ENCODE data around the gene LRRC4.

The LRRC4 gene

GRCh38 chr7:128068785-128069184 is 37.5 kb upstream of the LRRC4 start:
- Histone ChIP-seq H3K36me3 (ENCODE audit: control insufficient read depth in 1 of 2, insufficient read depth in 2 of 2, low read depth in 1 of 2, low read length in 2 of 2) (peaks cover 11 to 40% of the 10 kb centered on the region in 2 experiments), H3K4me3 (ENCODE audit: insufficient read depth in 1 of 2, low read depth in 1 of 2, low read length in 2 of 2) (no peak overlapping the region), H2BK12ac (ENCODE audit: low read length in 2 of 2) (no peak overlapping the region), H3K4me1 (ENCODE audit: control insufficient read depth, insufficient read depth, low read depth, low read length) (peaks cover 8% of the 10 kb centered on the region), H2BK15ac (ENCODE audit: low read depth, poor library complexity, severe bottlenecking) (no peak overlapping the region), H2BK120ac (ENCODE audit: low read depth, low read length) (no peak overlapping the region), H3K18ac (ENCODE audit: low read depth in 1 of 2, low read length in 2 of 2) (no peak overlapping the region), H3K79me1 (replicated peaks; ENCODE audit: low read length, poor library complexity, severe bottlenecking) (peaks cover 36% of the 10 kb centered on the region), H2AK5ac (ENCODE audit: low read length, severe bottlenecking) (no peak overlapping the region), H4K91ac (ENCODE audit: low read length) (no peak overlapping the region), H4K8ac (ENCODE audit: low read length) (no peak overlapping the region), H3K9me3 (ENCODE audit: control insufficient read depth, low read length) (no peaks in the 10 kb centered on the region), H3K14ac (ENCODE audit: low read length in 2 of 2) (peak overlapping the region in 1 of 2 experiments; percentile 37), H3K23ac (ENCODE audit: low read length in 2 of 2) (peak overlapping the region in 1 of 2 experiments; percentile 77), H3K4ac (ENCODE audit: low read depth in 1 of 2, low read length in 2 of 2) (no peak overlapping the region), H3K9ac (ENCODE audit: low read length) (no peak overlapping the region), H2AFZ (ENCODE audit: low read depth, low read length) (no peak overlapping the region), H2BK5ac (ENCODE audit: low read depth, low read length, poor library complexity, severe bottlenecking) (no peak overlapping the region), H3K27me3 (ENCODE audit: control insufficient read depth in 1 of 2, insufficient read depth in 1 of 2, low read length in 2 of 2) (no peaks in the 10 kb centered on the region), H3K4me2 (ENCODE audit: low read length, poor library complexity, severe bottlenecking) (no peak overlapping the region), H3K27ac (ENCODE audit: low read length, poor library complexity, severe bottlenecking) (no peak overlapping the region)
- no peak for DNase-seq
- 96% methylated on average over 8 of the region's 8 CpGs for WGBS

GRCh38 chr7:128067983-128068382 is 36.7 kb upstream of the LRRC4 start:
- Histone ChIP-seq H3K23ac (ENCODE audit: low read length in 2 of 2) (no peak overlapping the region), H2BK120ac (ENCODE audit: low read depth, low read length) (no peak overlapping the region), H4K91ac (ENCODE audit: low read length) (no peak overlapping the region), H3K4me3 (ENCODE audit: insufficient read depth in 1 of 2, low read depth in 1 of 2, low read length in 2 of 2) (no peak overlapping the region), H4K8ac (ENCODE audit: low read length) (no peak overlapping the region), H2AK5ac (ENCODE audit: low read length, severe bottlenecking) (no peak overlapping the region), H3K79me1 (replicated peaks; ENCODE audit: low read length, poor library complexity, severe bottlenecking) (peaks cover 40% of the 10 kb centered on the region), H2BK5ac (ENCODE audit: low read depth, low read length, poor library complexity, severe bottlenecking) (no peak overlapping the region), H3K9ac (ENCODE audit: low read length) (no peak overlapping the region), H3K4ac (ENCODE audit: low read depth in 1 of 2, low read length in 2 of 2) (no peak overlapping the region), H3K27me3 (ENCODE audit: control insufficient read depth in 1 of 2, insufficient read depth in 1 of 2, low read length in 2 of 2) (no peaks in the 10 kb centered on the region), H3K4me2 (ENCODE audit: low read length, poor library complexity, severe bottlenecking) (no peak overlapping the region), H2AFZ (ENCODE audit: low read depth, low read length) (no peak overlapping the region), H3K36me3 (ENCODE audit: control insufficient read depth in 1 of 2, insufficient read depth in 2 of 2, low read depth in 1 of 2, low read length in 2 of 2) (peaks cover 11 to 42% of the 10 kb centered on the region in 2 experiments), H3K4me1 (ENCODE audit: control insufficient read depth, insufficient read depth, low read depth, low read length) (peaks cover 12% of the 10 kb centered on the region), H2BK12ac (ENCODE audit: low read length in 2 of 2) (no peak overlapping the region), H3K18ac (ENCODE audit: low read depth in 1 of 2, low read length in 2 of 2) (no peak overlapping the region), H2BK15ac (ENCODE audit: low read depth, poor library complexity, severe bottlenecking) (no peak overlapping the region), H3K27ac (ENCODE audit: low read length, poor library complexity, severe bottlenecking) (no peak overlapping the region), H3K14ac (ENCODE audit: low read length in 2 of 2) (no peak overlapping the region), H3K9me3 (ENCODE audit: control insufficient read depth, low read length) (no peaks in the 10 kb centered on the region)
- no peak for DNase-seq
- 92% methylated on average over 5 of the region's 5 CpGs for WGBS

GRCh38 chr7:128066858-128067257 is 35.6 kb upstream of the LRRC4 start:
- peaks cover 11 to 39% of the 10 kb centered on the region in 2 experiments for H3K36me3 ChIP-seq (ENCODE audit: control insufficient read depth in 1 of 2, insufficient read depth in 2 of 2, low read depth in 1 of 2, low read length in 2 of 2)
- H3K79me1 ChIP-seq (replicated peaks; ENCODE audit: low read length, poor library complexity, severe bottlenecking), result peaks cover 40% of the 10 kb centered on the region
- no peak overlapping the region for H3K23ac ChIP-seq (ENCODE audit: low read length in 2 of 2)
- 81% methylated on average over 5 of the region's 5 CpGs for WGBS
- H3K4ac ChIP-seq (ENCODE audit: low read depth in 1 of 2, low read length in 2 of 2), result no peak overlapping the region
- H2BK15ac ChIP-seq (ENCODE audit: low read depth, poor library complexity, severe bottlenecking), result no peak overlapping the region
- H2BK120ac ChIP-seq (ENCODE audit: low read depth, low read length), result no peak overlapping the region
- H3K9me3 ChIP-seq (ENCODE audit: control insufficient read depth, low read length), result no peaks in the 10 kb centered on the region
- no peak overlapping the region for H2AK5ac ChIP-seq (ENCODE audit: low read length, severe bottlenecking)
- H3K9ac ChIP-seq (ENCODE audit: low read length), result no peak overlapping the region
- H3K14ac ChIP-seq (ENCODE audit: low read length in 2 of 2), result no peak overlapping the region
- H3K4me1 ChIP-seq (ENCODE audit: control insufficient read depth, insufficient read depth, low read depth, low read length), result peaks cover 19% of the 10 kb centered on the region
- H2BK5ac ChIP-seq (ENCODE audit: low read depth, low read length, poor library complexity, severe bottlenecking), result no peak overlapping the region
- H4K91ac ChIP-seq (ENCODE audit: low read length), result no peak overlapping the region
- H2AFZ ChIP-seq (ENCODE audit: low read depth, low read length), result no peak overlapping the region
- H3K4me2 ChIP-seq (ENCODE audit: low read length, poor library complexity, severe bottlenecking), result no peak overlapping the region
- no peak overlapping the region for H2BK12ac ChIP-seq (ENCODE audit: low read length in 2 of 2)
- H4K8ac ChIP-seq (ENCODE audit: low read length), result no peak overlapping the region
- H3K18ac ChIP-seq (ENCODE audit: low read depth in 1 of 2, low read length in 2 of 2), result no peak overlapping the region
- DNase-seq, result no peak
- H3K27me3 ChIP-seq (ENCODE audit: control insufficient read depth in 1 of 2, insufficient read depth in 1 of 2, low read length in 2 of 2), result no peaks in the 10 kb centered on the region
- no peak overlapping the region for H3K27ac ChIP-seq (ENCODE audit: low read length, poor library complexity, severe bottlenecking)
- H3K4me3 ChIP-seq (ENCODE audit: insufficient read depth in 1 of 2, low read depth in 1 of 2, low read length in 2 of 2), result no peak overlapping the region

- no peak overlapping the region for H2BK5ac ChIP-seq (ENCODE audit: low read depth, low read length, poor library complexity, severe bottlenecking)
- no peak overlapping the region for H3K18ac ChIP-seq (ENCODE audit: low read depth in 1 of 2, low read length in 2 of 2)
- H3K27me3 ChIP-seq (ENCODE audit: control insufficient read depth in 1 of 2, insufficient read depth in 1 of 2, low read length in 2 of 2), result no peaks in the 10 kb centered on the region
- H3K4me2 ChIP-seq (ENCODE audit: low read length, poor library complexity, severe bottlenecking), result no peak overlapping the region
- peaks cover 37% of the 10 kb centered on the region for H3K79me1 ChIP-seq (replicated peaks; ENCODE audit: low read length, poor library complexity, severe bottlenecking)
- peaks cover 23% of the 10 kb centered on the region for H3K4me1 ChIP-seq (ENCODE audit: control insufficient read depth, insufficient read depth, low read depth, low read length)
- no peaks in the 10 kb centered on the region for H3K9me3 ChIP-seq (ENCODE audit: control insufficient read depth, low read length)
- H4K8ac ChIP-seq (ENCODE audit: low read length), result no peak overlapping the region
- H3K36me3 ChIP-seq (ENCODE audit: control insufficient read depth in 1 of 2, insufficient read depth in 2 of 2, low read depth in 1 of 2, low read length in 2 of 2), result peaks cover 11 to 34% of the 10 kb centered on the region in 2 experiments
- H2AK5ac ChIP-seq (ENCODE audit: low read length, severe bottlenecking), result no peak overlapping the region
- WGBS, result 99% methylated on average over 9 of the region's 10 CpGs
- no peak overlapping the region for H3K4me3 ChIP-seq (ENCODE audit: insufficient read depth in 1 of 2, low read depth in 1 of 2, low read length in 2 of 2)
- H2BK120ac ChIP-seq (ENCODE audit: low read depth, low read length), result no peak overlapping the region
- H2BK12ac ChIP-seq (ENCODE audit: low read length in 2 of 2), result no peak overlapping the region
- H3K23ac ChIP-seq (ENCODE audit: low read length in 2 of 2), result no peak overlapping the region
- H3K9ac ChIP-seq (ENCODE audit: low read length), result no peak overlapping the region
- H3K14ac ChIP-seq (ENCODE audit: low read length in 2 of 2), result no peak overlapping the region
- H2AFZ ChIP-seq (ENCODE audit: low read depth, low read length), result no peak overlapping the region
- H2BK15ac ChIP-seq (ENCODE audit: low read depth, poor library complexity, severe bottlenecking), result no peak overlapping the region
- H4K91ac ChIP-seq (ENCODE audit: low read length), result no peak overlapping the region
- H3K4ac ChIP-seq (ENCODE audit: low read depth in 1 of 2, low read length in 2 of 2), result no peak overlapping the region
- DNase-seq, result no peak
- H3K27ac ChIP-seq (ENCODE audit: low read length, poor library complexity, severe bottlenecking), result no peak overlapping the region
Observed at GRCh38 chr7:128066395-128066794, 35.2 kb upstream of the LRRC4 start.

Data from mesenchymal stem cell (in vitro differentiated cells and primary cell).